ENCODE data around the gene PTH2.

GRCh38 chr19:49453757-49454240 lies 30.6 kb upstream of the PTH2 start:
- TF ChIP-seq CTCF (IDR thresholded peaks at IDR 0.05; ENCODE audit: poor library complexity, severe bottlenecking) (no peak), RAD21 (conservative IDR thresholded peaks at IDR 0.05) (no peak), EZH2 (IDR thresholded peaks at IDR 0.05; ENCODE audit: borderline replicate concordance, insufficient read depth, low read length, poor library complexity, severe bottlenecking) (no peak), REST (IDR thresholded peaks at IDR 0.05; ENCODE audit: borderline replicate concordance) (no peak), POLR2AphosphoS5 (IDR thresholded peaks at IDR 0.05) (no peak), TAF1 (IDR thresholded peaks at IDR 0.05; ENCODE audit: low read depth) (no peak), MXI1 (conservative IDR thresholded peaks at IDR 0.05; ENCODE audit: poor library complexity, severe bottlenecking) (no peak)

Data from neural cell (in vitro differentiated cells).